Measurements from ENCODE around the gene GFRA1. TPM values are rescaled to one million over a fixed set of nuclear protein-coding genes. Genes with fewer than 3 reads are reported as not detected.

Gene GFRA1
- total RNA-seq, 1 experiment from 2014 or later = 0.30 TPM

- H3K4me3 ChIP-seq (replicated peaks in 1 of 2; ENCODE audit: low read depth in 1 of 2, low read length in 2 of 2) = no peak overlapping the region
- no peaks in the 10 kb centered on the region for H3K9me2 ChIP-seq (ENCODE audit: insufficient read depth)
- H3K9ac ChIP-seq (ENCODE audit: low read length) = no peak overlapping the region
- H4K20me1 ChIP-seq (ENCODE audit: insufficient read depth) = no peaks in the 10 kb centered on the region
- H3K79me2 ChIP-seq (ENCODE audit: insufficient read depth, low read length) = no peaks in the 10 kb centered on the region
- ChIA-PET POLR2A (no interaction called here), CTCF (no interaction called here), RAD21 (ENCODE audit: low non-redundant PET in 1 of 2, low total read pairs in 2 of 2, uncharacterized antibody in 2 of 2, unreplicated experiment in 2 of 2) (no interaction called here)
- ATAC-seq (no peak), DNase-seq (ENCODE audit: low read depth, low spot score) (no peak)
- intact Hi-C loops (cut with micrococcal nuclease) = no loop called here
- no peak overlapping the region for H3K27ac ChIP-seq (ENCODE audit: low read depth, low read length)
- H3K27me3 ChIP-seq (ENCODE audit: insufficient read depth, low read length) = peaks cover 79% of the 10 kb centered on the region
- no peak overlapping the region for H3K4me2 ChIP-seq (ENCODE audit: low read length)
- no TSS peak for BruUV-seq (replicated peaks)
- H3K4me1 ChIP-seq (ENCODE audit: control insufficient read depth in 1 of 2, insufficient read depth in 2 of 2, low read length in 2 of 2) = no peaks in the 10 kb centered on the region
- no peak overlapping the region for H2AFZ ChIP-seq (ENCODE audit: low read depth, low read length, poor library complexity, severe bottlenecking)
- no peaks in the 10 kb centered on the region for H3K9me3 ChIP-seq (ENCODE audit: control insufficient read depth in 1 of 2, insufficient read depth in 1 of 2, low read depth in 1 of 2, low read length in 2 of 2)
- H3K36me3 ChIP-seq (ENCODE audit: control insufficient read depth in 1 of 2, insufficient read depth in 2 of 2, low read length in 2 of 2) = no peaks in the 10 kb centered on the region
- TF ChIP-seq REST (IDR thresholded peaks at IDR 0.05; ENCODE audit: low read depth) (no peak), JUND (IDR thresholded peaks at IDR 0.05) (no peak), CEBPB (IDR thresholded peaks at IDR 0.05; ENCODE audit: low read depth) (no peak), ATF3 (IDR thresholded peaks at IDR 0.05) (no peak), ZNF274 (IDR thresholded peaks at IDR 0.05; ENCODE audit: low read depth, low read length) (no peak), SRF (IDR thresholded peaks at IDR 0.05; ENCODE audit: low read depth) (no peak), ZFX (IDR thresholded peaks at IDR 0.05) (no peak), EZH2phosphoT487 (IDR thresholded peaks at IDR 0.05; ENCODE audit: borderline replicate concordance) (no peak), FOSL1 (IDR thresholded peaks at IDR 0.05; ENCODE audit: low read depth) (no peak), EZH2 (IDR thresholded peaks at IDR 0.05) (no peak), RAD21 (IDR thresholded peaks at IDR 0.05; ENCODE audit: low read depth) (no peak), EGR1 (IDR thresholded peaks at IDR 0.05; ENCODE audit: low read depth) (no peak)
These were observed 87.7 kb downstream of the GFRA1 start for GRCh38 chr10:116185199-116185867.
